ENCODE data around the gene ARMC8.

ARMC8 gene

GRCh38 chr3:138180375-138181029 lies 6.6 kb upstream of the ARMC8 start:
- H3K9me3 ChIP-seq, result no peaks in the 10 kb centered on the region
- peak; percentile 22 for DNase-seq

GRCh38 chr3:138184994-138185393 lies 2.1 kb upstream of the ARMC8 start:
- peaks cover 2% of the 10 kb centered on the region; the same call in 1 of the 2 replicates for H3K4me1 ChIP-seq
- no peaks in the 10 kb centered on the region for H3K9me3 ChIP-seq
- no peak for TF ChIP-seq CTCF (IDR thresholded peaks at IDR 0.05; ENCODE audit: low read depth, low read length)
- no peak overlapping the region for H3K4me3 ChIP-seq (ENCODE audit: low read depth, low read length)
- peaks cover 20% of the 10 kb centered on the region for H3K27me3 ChIP-seq
- peaks cover 7% of the 10 kb centered on the region; the same call in 1 of the 2 replicates for H3K36me3 ChIP-seq
- no peak for DNase-seq

More at GRCh38 chr3:138180375-138181029, 6.6 kb upstream of the ARMC8 start:
- peak; percentile 52 for TF ChIP-seq CTCF (IDR thresholded peaks at IDR 0.05; ENCODE audit: low read depth, low read length)
- Histone ChIP-seq H3K4me3 (ENCODE audit: low read depth, low read length) (no peak overlapping the region), H3K27me3 (peaks cover 11% of the 10 kb centered on the region), H3K4me1 (no peaks in the 10 kb centered on the region), H3K36me3 (no peaks in the 10 kb centered on the region)

- peaks cover 20% of the 10 kb centered on the region for H3K27me3 ChIP-seq
- DNase-seq, result no peak
- no peaks in the 10 kb centered on the region for H3K9me3 ChIP-seq
- H3K4me1 ChIP-seq, result peaks cover 2% of the 10 kb centered on the region; the same call in 1 of the 2 replicates
- H3K36me3 ChIP-seq, result peaks cover 12% of the 10 kb centered on the region
- TF ChIP-seq CTCF (IDR thresholded peaks at IDR 0.05; ENCODE audit: low read depth, low read length), result no peak
- peak overlapping the region; percentile 94 for H3K4me3 ChIP-seq (ENCODE audit: low read depth, low read length)
These were observed 880 bp upstream of the ARMC8 start for GRCh38 chr3:138186221-138186620.

- Histone ChIP-seq H3K4me3 (ENCODE audit: low read depth, low read length) (peak overlapping the region; percentile 94), H3K36me3 (peaks cover 18% of the 10 kb centered on the region), H3K27me3 (peaks cover 20% of the 10 kb centered on the region), H3K4me1 (peaks cover 2% of the 10 kb centered on the region; the same call in 1 of the 2 replicates), H3K9me3 (no peaks in the 10 kb centered on the region)
- no peak for TF ChIP-seq CTCF (IDR thresholded peaks at IDR 0.05; ENCODE audit: low read depth, low read length)
- peak; percentile 90 for DNase-seq
These were observed 252 bp upstream of the ARMC8 start for GRCh38 chr3:138186803-138187295.

- TF ChIP-seq CTCF (IDR thresholded peaks at IDR 0.05; ENCODE audit: low read depth, low read length), result no peak
- H3K4me1 ChIP-seq, result peaks cover 2% of the 10 kb centered on the region; the same call in 1 of the 2 replicates
- H3K9me3 ChIP-seq, result no peaks in the 10 kb centered on the region
- H3K36me3 ChIP-seq, result peaks cover 28% of the 10 kb centered on the region
- peak overlapping the region; percentile 94 for H3K4me3 ChIP-seq (ENCODE audit: low read depth, low read length)
- DNase-seq, result no peak
- H3K27me3 ChIP-seq, result peaks cover 20% of the 10 kb centered on the region
These were observed 1.1 kb downstream of the ARMC8 start for GRCh38 chr3:138188013-138188730.

- peaks cover 23% of the 10 kb centered on the region for H3K36me3 ChIP-seq
- H3K4me1 ChIP-seq, result no peaks in the 10 kb centered on the region
- H3K27me3 ChIP-seq, result no peaks in the 10 kb centered on the region
- no peak overlapping the region for H3K4me3 ChIP-seq (ENCODE audit: low read depth, low read length)
- no peaks in the 10 kb centered on the region for H3K9me3 ChIP-seq
- no peak for DNase-seq
- TF ChIP-seq CTCF (IDR thresholded peaks at IDR 0.05; ENCODE audit: low read depth, low read length), result no peak
These were observed 8.4 kb downstream of the ARMC8 start for GRCh38 chr3:138195481-138195880.
